Activated B cell treated with CpG ODN at 0.5 μM for 24 hours (primary cell): ENCODE data around the gene DYNLT5. TPM values are rescaled to one million over a fixed set of nuclear protein-coding genes. Genes with fewer than 3 reads are reported as not detected.
"Not testable (repeated sequence)": the region's sequence is repeated elsewhere in the genome, so short reads cannot be mapped to it uniquely, and the experiment has no call there.

ENCODE experiments used
- ATAC-seq: fragments of 200-7000 bp; cut with Tn5 transposase; one replicate; pipeline ENCODE4 v1.10.0; 2021; ENCODE audit warnings: low read depth, mild to moderate bottlenecking, moderate library complexity
- CTCF ChIA-PET: fragments of 350-600 bp; sonication (Branson Sonifier 250); formaldehyde crosslinking; loops from one replicate; lab custom pipeline; 2021; ENCODE audit warnings: antibody characterized with exemption; lab: Charles Lee
- POLR2A ChIA-PET: fragments of 350-600 bp; sonication (Branson Sonifier 250); formaldehyde crosslinking; loops from one replicate; lab custom pipeline; 2021; ENCODE audit warnings: antibody characterized with exemption; lab: Charles Lee
- DNase-seq: peaks from one replicate; pipeline ENCODE4 v3.0.0; 2022
- H3K27ac Mint-ChIP-seq: one replicate; pipeline ENCODE4 v1.8.0; 2020; ENCODE audit warnings: mixed read lengths
- H3K27me3 Mint-ChIP-seq: one replicate; pipeline ENCODE4 v1.8.0; 2021; ENCODE audit warnings: mixed read lengths
- H3K36me3 Mint-ChIP-seq: one replicate; pipeline ENCODE4 v1.8.0; 2021; ENCODE audit warnings: low read depth, mixed read lengths
- H3K4me1 Mint-ChIP-seq: one replicate; pipeline ENCODE4 v1.8.0; 2021; ENCODE audit warnings: mixed read lengths
- H3K4me3 Mint-ChIP-seq: one replicate; pipeline ENCODE4 v1.8.0; 2020; ENCODE audit warnings: mild to moderate bottlenecking, mixed read lengths
- H3K9me3 Mint-ChIP-seq: one replicate; pipeline ENCODE4 v1.8.0; 2020; ENCODE audit warnings: mixed read lengths
- CTCF ChIP-seq: fragments of 200-600 bp; IDR thresholded peaks from one replicate; pipeline ENCODE4 v1.8.0; 2022; ENCODE audit warnings: antibody characterized with exemption, mild to moderate bottlenecking
- intact Hi-C: fragments of 100-400 bp; cut with micrococcal nuclease; formaldehyde crosslinking; loops from one replicate; pipeline ENCODE4 v1.15.1; 2024
- total RNA-seq: library from RNA; stranded (reverse); gene quantifications from 2 replicates; pipeline ENCODE4 v1.2.3, GENCODE V29; 2022

Gene DYNLT5
- total RNA-seq, 1 donor from 2014 or later, result not detected

- intact Hi-C loops, result no loop called here
- no peaks in the 10 kb centered on the region for H3K9me3 Mint-ChIP-seq
- ChIA-PET POLR2A (no interaction called here), CTCF (no interaction called here)
- DNase-seq, result no peak
- no peak overlapping the region for H3K4me3 Mint-ChIP-seq
- TF ChIP-seq CTCF, result no peak
- peaks cover 3% of the 10 kb centered on the region for H3K4me1 Mint-ChIP-seq
- H3K27ac Mint-ChIP-seq, result no peak overlapping the region
- ATAC-seq, result no peak
- no peaks in the 10 kb centered on the region for H3K36me3 Mint-ChIP-seq
- H3K27me3 Mint-ChIP-seq, result peaks cover 10% of the 10 kb centered on the region
Measured at GRCh38 chr1:66729523-66729922, 22.7 kb upstream of the DYNLT5 start.

- H3K27ac Mint-ChIP-seq, result no peak overlapping the region
- no peaks in the 10 kb centered on the region for H3K36me3 Mint-ChIP-seq
- POLR2A ChIA-PET, result no interaction called here
Measured at GRCh38 chr1:66730462-66730861, 21.8 kb upstream of the DYNLT5 start.

GRCh38 chr1:66731170-66731865 lies 20.9 kb upstream of the DYNLT5 start:
- Mint-ChIP-seq H3K9me3 (no peaks in the 10 kb centered on the region), H3K27me3 (peaks cover 5% of the 10 kb centered on the region), H3K27ac (no peak overlapping the region), H3K36me3 (no peaks in the 10 kb centered on the region), H3K4me1 (peaks cover 3% of the 10 kb centered on the region), H3K4me3 (no peak overlapping the region)
- intact Hi-C loops, result no loop called here
- ChIA-PET CTCF (no interaction called here), POLR2A (no interaction called here)
- ATAC-seq (no peak), DNase-seq (no peak)
- TF ChIP-seq CTCF, result no peak

More at GRCh38 chr1:66730462-66730861, 21.8 kb upstream of the DYNLT5 start:
- H3K4me1 Mint-ChIP-seq, result peaks cover 3% of the 10 kb centered on the region
- no peaks in the 10 kb centered on the region for H3K9me3 Mint-ChIP-seq
- TF ChIP-seq CTCF, result no peak
- intact Hi-C loops, result no loop called here
- DNase-seq (no peak), ATAC-seq (no peak)
- no peak overlapping the region for H3K4me3 Mint-ChIP-seq
- CTCF ChIA-PET, result no interaction called here
- peaks cover 10% of the 10 kb centered on the region for H3K27me3 Mint-ChIP-seq

- intact Hi-C loops, result no loop called here
- H3K27me3 Mint-ChIP-seq, result peaks cover 2% of the 10 kb centered on the region
- H3K27ac Mint-ChIP-seq, result no peak overlapping the region
- ChIA-PET CTCF (interaction anchor here (1.2 to 1.6 kb wide), 3 partner anchors 9 to 773 kb away, joined by 3 to 4 read pairs (median 3); no protein-coding TSS in a partner anchor), POLR2A (no interaction called here)
- no peak for TF ChIP-seq CTCF
- no peaks in the 10 kb centered on the region for H3K36me3 Mint-ChIP-seq
- no peaks in the 10 kb centered on the region for H3K9me3 Mint-ChIP-seq
- peaks cover 3% of the 10 kb centered on the region for H3K4me1 Mint-ChIP-seq
- DNase-seq (no peak), ATAC-seq (no peak)
- H3K4me3 Mint-ChIP-seq, result no peak overlapping the region
Measured at GRCh38 chr1:66732407-66733166, 19.7 kb upstream of the DYNLT5 start.

GRCh38 chr1:66733348-66734017 lies 18.8 kb upstream of the DYNLT5 start:
- no peaks in the 10 kb centered on the region for H3K9me3 Mint-ChIP-seq
- POLR2A ChIA-PET, result no interaction called here

GRCh38 chr1:66734531-66734930 lies 17.7 kb upstream of the DYNLT5 start:
- intact Hi-C loops, ATAC-seq, H3K36me3 Mint-ChIP-seq, H3K27me3 Mint-ChIP-seq, H3K4me1 Mint-ChIP-seq, H3K9me3 Mint-ChIP-seq, POLR2A ChIA-PET, DNase-seq, H3K4me3 Mint-ChIP-seq, H3K27ac Mint-ChIP-seq: not testable (repeated sequence)
- CTCF ChIA-PET, result interaction anchor here (1.4 kb wide), 1 partner anchor 122 kb away, joined by 3 read pairs; no protein-coding TSS in a partner anchor

More at GRCh38 chr1:66733348-66734017, 18.8 kb upstream of the DYNLT5 start:
- no peak overlapping the region for H3K27ac Mint-ChIP-seq
- DNase-seq (no peak), ATAC-seq (no peak)
- intact Hi-C loops, result no loop called here
- no peaks in the 10 kb centered on the region for H3K27me3 Mint-ChIP-seq
- H3K4me1 Mint-ChIP-seq, result peaks cover 3% of the 10 kb centered on the region
- H3K36me3 Mint-ChIP-seq, result no peaks in the 10 kb centered on the region
- CTCF ChIA-PET, result interaction anchor here (1.2 to 1.6 kb wide), 4 partner anchors 9 to 774 kb away, joined by 3 to 4 read pairs (median 3); no protein-coding TSS in a partner anchor
- H3K4me3 Mint-ChIP-seq, result no peak overlapping the region
- TF ChIP-seq CTCF, result no peak
